Umbilical cord (tissue), 2 donors: ENCODE results near the gene BICRAL. TPM values are rescaled to one million over a fixed set of nuclear protein-coding genes. Genes with fewer than 3 reads are reported as not detected.
"Not testable (repeated sequence)": the region's sequence is repeated elsewhere in the genome, so short reads cannot be mapped to it uniquely, and the experiment has no call there.

ENCODE experiments used
- DNase-seq: peaks from one replicate; pipeline ENCODE4 v3.0.0-alpha.2; 2015; ENCODE audit warnings: low spot score
- total RNA-seq: library from RNA; depleted of rRNA; stranded (reverse); fragments of >200 nt; gene quantifications from one replicate; pipeline ENCODE4 v1.2.3, GENCODE V29; 2014; ENCODE audit warnings: low replicate concordance; ENCODE audit not compliant: insufficient read depth

BICRAL gene
- total RNA-seq, 1 donor from 2014 or later: 10.8 TPM

DNA sequence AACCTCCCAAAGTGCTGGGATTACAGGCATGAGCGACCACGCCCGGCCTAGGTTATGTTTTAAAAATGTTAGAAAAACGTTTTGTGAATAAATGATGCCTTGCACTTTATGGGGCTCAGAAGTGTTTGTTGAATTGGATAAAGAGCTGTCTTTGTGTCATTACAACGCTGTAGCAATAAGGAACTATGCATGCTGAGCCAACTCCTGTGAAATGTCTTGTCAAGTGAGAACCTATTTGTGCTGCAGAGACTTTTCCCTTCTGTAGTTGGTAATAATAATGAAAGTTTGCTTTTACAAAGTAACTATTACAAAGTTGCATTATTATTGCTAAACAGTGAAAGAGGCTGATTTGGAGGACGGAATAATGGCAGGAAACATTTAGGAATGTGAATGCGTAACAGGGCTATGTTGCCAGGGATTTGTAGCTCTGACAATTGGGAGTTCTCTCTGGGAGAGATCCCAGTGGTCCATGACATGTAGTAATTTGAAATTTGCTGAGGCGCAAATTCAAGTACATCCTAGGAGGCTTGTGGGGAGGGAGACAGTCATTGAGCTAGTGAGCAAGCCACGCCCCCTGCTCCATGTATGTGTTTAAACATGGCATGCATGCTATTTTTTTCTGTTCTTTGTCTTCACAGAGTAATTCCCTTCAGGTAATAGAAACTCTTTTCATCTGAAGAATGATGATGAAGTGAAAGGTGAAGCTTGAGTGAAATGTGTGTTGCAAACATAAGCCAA lies 16.8 kb upstream of the BICRAL start:
- no peak for DNase-seq

DNA sequence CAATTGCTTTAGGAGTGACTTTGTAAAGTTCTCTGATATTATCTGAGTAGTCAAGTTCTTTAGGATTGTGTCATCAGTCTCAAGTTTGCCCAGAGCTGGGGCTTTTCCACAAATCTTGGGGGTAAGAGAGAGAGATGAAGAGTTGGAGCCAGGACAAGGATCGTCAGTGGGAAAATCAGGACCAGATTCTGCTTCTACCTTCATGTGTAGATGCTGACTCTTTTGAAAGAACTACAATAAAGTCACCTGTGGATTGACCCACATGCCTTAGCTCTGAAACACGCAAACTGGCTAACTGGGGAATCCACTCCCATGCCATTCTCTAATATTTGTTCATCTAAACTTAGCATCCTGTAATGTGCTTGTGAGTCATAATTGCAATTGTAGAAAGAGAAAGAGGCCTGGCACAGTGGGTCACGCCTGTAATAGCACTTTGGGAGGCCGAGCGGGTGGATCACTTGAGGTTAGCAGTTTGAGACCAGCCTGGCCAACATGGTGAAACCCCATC lies 15.6 kb upstream of the BICRAL start:
- no peak for DNase-seq

DNA sequence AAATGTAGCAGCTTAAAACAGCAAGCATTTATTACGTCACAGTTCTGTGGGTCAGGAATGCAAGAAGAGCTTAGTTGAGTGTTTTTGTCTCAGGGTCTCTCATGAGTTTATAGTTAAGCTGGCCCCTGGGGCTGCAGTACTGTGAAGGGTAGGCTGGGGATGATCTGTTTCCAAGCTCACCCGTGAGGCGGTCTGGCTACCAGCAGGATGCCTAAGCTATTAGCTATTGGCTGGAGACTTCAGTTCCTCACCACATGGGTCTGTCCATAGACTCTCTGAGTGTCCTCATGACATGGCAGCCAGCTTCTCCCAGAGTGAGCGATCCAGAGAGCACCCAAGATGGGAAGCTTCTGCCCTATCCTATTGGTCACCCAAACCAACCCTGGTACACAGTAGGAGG lies 12.8 kb upstream of the BICRAL start:
- no peak for DNase-seq

DNA sequence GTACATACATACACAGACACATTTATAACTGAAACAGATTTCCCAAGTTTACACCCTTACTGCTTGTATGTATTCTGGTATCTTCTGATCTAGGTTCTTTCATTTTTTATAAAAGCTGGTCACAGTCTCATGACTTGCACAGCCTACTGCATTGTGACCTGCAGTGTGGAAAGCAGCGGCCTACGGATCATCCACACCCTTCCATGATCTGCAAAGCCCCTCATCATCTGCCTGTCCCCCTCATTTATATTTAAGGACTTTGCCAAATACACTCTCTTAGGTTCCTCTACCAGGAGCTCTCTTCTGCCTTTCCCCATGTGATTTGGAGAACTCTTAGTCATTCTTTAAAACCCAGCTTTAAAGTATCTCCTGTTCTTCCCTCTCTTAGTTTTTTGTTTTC lies 12.0 kb upstream of the BICRAL start:
- DNase-seq: no peak

DNA sequence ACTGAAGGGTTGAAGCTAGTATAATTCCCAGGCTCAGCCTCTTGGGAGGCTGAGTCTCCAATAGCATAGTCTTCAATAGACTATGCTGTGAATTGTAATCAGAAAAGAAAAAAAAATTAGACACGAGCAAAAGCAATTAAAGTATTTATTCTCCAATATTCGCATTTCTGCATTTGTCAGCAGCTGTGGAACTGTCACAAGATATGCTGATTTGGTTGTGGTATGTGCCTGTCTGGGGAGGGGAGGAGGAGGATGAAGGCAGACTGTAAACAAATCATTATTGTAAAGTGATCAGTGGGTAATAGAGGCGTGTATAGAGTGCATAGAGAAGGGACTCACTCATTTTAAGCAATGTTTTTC lies 10.1 kb upstream of the BICRAL start:
- DNase-seq: no peak

DNA sequence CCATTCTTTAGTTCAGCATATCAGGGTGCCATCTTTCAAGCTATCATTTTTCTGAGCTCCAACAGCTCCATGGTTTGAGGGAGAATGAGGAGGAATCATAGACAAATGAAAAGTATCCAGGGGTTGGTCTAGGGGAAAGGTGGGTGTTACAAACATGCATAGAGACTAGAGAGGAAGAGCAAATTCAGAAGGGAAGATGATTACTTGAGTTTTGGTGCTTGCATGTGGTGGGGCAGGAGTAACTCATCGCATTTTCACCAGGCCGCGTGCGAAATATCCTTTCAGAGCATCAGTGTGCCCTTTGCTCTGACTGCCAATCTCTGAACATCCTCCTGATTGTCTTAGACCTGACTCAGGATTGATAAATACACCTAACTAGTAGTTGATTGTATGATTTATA lies 7.7 kb upstream of the BICRAL start:
- DNase-seq: no peak

DNA sequence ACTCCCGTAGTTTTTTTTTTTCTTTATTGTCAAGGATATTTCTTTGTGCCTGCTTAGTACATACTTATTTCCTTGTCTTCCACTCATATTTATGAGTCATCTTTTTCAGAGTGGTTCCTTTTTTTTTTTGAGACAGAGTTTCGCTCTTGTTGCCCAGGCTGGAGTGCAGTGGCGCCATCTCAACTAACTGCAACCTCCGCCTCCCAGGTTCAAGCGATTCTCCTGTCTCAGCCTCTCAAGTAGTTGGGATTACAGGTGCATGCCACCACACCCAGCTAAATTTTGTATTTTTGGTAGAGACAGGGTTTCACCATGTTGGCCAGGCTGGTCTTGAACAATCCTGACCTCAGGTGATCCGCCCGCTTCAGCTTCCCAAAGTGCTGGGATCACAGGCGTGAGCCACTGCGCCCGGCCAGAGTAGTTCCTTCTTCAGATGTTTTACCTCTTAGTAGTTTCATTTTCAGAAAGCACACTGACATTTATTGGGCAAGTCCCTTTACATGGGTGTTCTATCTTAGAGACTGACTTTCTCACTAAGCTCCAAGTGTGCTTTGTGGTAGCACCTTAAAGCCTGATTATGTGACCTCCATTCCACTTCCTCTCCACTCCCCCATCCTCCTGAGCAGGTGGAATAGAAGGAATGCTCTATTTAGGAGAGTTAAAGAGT lies 6.9 kb upstream of the BICRAL start:
- DNase-seq: not testable (repeated sequence)

DNA sequence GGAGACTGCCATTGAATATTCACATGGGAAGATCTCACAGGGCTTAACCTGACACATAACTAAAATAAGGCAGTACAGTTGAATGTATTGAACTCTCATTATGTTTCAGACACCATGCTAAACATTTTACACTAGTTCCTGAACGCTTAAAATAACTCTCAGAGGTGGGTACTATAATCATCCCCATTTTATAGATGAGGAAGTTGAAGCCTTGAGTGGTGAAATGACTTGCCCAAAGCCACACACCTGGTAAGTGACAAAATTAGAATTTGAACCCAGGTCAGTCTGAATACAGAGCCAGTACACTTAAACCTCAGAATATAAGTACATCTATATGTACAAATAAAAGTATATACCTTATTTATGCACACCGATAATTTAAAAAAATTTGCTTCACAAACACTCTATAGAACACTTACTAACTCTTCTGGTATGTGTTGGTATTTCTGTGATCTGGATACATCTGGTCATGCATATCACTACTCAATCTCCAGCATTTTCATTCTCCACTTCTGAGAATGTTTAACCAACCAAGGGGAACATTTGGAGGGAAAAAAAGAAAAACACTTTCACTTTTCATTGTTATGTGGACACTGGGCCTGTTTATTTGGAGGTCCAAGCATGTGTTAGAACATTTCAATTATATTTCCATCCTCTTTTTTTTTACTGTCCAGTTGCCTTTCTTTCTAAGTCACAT lies 4.6 kb upstream of the BICRAL start:
- DNase-seq: no peak

DNA sequence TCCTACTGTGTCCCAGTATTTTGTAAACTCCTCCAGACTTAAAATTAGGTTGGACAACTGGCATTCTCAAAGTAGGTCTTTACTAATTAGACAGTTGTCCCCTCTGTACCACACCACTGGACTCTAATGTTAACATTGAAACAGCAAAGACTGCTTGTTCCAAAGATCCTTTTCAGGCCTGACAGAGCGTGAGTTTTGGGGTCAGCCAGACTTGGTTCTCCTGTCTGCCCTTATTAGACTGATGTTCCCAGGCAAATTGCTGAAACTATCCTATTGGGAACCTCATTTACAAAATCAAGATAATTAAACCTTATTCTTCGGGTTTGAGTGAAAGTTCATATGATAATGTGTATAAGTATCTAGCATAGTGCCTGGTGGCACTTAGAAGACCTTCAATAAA lies 3.7 kb upstream of the BICRAL start:
- DNase-seq: no peak

DNA sequence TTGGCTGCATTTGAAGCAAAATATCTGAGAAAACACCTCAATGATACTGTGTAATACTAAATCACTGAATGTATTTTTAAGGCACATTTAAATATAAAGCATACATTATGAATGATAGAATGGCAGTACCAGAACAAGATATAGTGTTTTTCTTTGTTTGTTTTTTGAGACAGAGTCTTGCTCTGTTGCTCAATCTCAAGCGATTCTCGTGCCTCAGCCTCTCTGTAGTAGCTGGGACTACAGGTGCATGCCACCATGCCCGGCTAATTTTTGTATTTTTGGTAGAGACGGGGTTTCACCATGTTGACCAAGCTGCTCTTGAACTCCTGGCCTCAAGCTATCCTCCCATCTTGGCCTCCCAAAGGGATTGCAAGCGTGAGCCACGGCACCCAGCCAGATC lies 2.3 kb upstream of the BICRAL start:
- DNase-seq: no peak

DNA sequence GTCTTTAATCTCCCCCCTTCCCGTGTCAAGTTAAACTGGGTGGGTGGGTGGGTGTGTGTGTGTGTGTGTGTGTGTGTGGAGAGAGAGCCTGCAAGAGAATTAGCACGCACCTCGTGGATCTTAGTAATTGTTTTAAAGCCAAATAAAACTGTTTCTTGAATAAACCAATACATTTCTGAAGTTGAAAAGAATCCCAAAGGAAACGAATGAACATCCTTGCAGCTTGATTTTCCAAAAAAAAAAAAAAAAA lies 381 bp upstream of the BICRAL start:
- no peak for DNase-seq

DNA sequence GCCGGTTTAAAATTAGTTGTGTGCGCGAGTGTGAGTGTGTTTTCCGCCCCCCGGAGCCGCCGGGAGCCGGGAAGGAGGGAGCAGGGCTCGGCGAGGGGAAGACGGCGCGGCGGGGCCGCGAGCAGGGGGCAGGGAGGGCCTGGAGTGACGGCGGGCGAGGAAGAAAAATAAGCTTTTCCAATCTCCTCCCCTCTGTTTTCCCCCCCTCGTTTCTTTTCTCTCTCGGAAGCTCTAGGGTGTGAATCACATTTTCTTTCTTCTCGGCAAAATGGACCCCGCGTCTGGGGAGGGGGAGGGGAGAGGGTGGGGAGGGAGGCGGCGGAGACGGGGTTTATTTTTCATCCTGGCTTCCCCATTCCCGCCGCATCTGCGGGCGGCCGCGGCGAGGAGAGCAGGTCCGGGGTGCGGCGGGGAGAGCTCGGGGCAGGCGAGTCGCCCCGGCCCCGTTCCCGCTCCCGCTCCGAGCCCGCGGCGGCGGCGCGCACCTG lies 881 bp downstream of the BICRAL start:
- peak; percentile 94 for DNase-seq

DNA sequence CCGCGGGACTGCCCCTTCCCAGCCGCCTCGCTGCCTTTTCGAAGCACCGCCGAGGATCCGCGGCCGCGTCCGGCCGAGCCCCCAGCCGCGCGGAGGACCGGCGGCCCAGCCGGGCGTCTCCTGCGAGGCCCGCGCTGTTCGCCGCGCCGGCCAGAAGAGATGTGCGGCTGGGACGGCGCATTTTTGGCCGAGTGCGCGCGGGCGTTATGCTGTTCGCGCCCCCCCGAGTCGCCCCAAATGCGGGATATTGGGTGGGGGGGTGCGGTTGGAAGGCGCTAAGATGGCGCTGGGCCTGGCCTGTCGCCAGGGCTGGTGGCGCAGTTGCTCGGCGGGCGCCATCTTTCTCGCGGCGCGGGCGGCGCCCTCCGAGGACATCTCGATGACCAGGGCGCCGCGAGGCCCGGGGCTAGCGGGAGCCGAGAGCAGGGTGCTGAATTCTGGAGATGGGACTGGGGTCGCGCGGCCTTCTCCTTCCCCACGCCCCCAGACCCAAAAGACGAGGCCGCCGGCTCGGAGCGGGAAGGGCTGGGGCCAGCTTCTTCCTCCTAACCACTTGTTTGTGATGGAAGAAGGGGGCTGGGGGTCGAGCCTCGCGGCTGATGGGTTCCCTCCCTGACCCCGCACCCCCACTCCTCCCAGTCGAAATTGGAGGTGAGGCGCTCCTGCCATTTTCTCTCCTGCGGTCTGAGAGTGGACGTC lies 1.5 kb downstream of the BICRAL start:
- peak; percentile 79 for DNase-seq

DNA sequence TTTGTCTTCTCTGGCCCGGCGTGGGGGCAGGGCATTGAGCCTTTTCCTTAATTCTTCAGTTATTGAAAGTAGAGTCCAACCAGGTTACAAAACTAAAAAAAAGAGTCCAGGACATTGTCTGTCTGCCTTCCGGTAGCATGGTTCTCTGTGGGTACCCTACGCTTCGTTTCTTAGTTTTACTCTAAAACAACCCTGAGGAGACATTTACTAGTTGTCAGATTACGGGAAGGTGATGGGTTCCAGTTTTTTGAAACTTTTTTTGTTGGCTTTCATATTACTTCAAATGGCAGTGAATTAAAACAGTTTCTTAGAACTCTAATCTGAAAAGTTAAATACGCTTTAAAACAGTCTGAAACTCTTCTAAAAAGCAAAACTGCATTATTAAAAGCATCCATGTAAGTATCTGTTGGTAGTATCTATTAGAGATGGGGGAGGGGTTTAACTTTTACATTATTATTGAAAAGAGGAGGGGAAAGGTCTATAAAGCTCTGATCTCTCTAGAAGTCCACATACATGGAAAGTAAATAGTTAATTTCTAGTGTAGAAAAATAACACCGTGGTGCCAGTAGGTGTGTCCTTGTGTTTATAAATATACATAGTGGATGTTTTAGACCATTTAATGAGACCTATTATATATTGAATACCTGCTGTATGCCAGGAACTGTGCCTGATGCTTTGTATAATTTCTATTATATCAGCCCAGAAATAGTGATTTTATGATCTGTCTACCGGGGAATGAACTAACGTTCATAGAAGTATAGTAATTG lies 2.2 kb downstream of the BICRAL start:
- peak; percentile 62 for DNase-seq

DNA sequence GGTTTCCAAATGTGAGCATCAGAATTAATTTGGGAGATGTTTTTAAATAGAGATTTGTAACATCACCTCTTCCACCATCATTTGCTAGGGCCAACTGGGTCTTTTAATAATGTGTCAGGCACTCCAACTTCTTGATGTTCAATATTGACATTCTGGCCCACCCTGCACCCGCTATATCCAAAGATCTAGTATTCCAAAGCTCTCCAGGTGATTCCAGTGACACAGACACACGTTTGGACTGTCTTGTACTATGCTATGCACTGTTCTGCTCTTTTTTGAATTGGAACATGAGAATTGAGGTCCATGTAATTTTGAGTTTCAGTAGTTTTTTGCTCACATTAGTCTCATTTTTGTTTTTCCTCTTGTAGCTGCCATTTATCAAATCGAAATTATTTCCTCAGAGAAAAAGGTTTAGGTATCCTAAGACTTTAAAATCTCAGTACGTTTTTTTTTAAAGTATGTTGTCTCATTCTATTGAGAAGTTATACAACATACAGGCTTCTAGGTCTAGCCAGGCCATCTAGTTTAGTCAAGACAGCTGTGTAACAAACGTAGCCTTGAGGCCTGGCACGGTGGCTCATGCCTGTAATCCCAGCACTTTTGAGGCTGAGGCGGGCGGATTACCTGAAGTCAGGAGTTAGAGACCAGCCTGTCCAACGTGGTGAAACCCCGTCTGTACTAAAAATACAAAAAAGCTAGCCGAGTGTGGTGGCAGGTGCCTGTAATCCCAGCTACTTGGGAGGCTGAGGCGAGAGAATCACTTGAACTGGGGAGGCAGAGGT lies 3.1 kb downstream of the BICRAL start:
- DNase-seq: no peak

DNA sequence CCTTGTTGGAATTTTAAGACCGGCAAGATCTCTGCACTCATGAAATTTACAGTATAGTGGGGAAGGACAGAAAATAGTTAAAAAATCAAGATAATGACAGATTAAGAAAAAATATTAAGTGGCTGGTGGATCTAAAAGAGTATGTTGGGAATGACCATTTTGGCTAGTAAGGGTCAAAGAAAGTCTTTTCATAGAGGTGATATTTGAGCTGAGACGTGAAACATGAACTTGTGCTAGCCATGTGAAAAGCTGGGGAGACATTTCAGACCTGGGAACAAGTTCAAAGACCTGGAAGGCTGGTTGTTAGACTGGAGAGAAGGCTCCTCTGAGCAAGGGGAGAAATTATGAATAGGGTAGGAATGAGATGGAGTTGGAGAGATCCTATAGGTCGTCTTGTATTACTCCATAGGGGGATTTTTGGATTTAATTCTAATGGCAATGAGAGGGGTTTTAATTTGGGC lies 4.7 kb downstream of the BICRAL start:
- DNase-seq: no peak

DNA sequence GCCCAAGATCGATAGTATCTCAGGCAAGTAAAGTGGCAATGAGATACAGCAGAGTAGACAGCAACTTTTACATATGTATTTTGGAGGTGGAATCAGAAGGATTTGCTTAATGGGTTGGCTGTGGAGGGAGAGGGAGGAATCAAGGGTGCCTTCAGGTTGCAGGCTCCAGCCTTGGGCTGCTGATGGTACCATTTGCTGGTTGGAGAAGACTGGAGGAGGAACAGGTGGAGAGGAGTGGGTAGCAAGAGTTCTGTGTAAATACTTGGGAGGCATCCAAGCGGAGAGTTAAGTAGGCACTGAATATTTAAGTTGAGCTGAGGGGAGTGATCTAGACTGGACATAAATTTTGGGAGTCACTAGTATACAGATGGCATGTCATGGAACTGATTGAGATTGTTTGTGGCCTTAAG lies 5.2 kb downstream of the BICRAL start:
- no peak for DNase-seq

DNA sequence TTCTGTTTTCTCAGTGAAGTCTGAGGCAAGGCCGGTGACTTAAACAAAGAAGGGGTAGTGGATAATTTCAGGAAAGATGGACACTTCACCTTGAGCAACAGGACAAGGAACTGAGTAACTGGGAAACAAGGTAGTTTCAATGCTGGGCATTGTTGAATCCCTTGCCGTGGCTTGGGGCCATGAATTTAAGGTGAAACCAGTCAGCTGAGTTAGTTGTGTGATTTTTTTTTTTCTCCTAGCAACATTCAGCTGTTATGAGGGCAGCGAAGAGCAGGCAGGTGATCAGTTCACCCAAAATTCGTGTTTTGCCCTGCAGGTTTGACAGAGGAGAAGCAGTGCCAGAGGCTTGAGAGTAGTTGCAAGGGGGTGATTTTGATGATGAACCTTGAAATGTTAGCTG lies 6.8 kb downstream of the BICRAL start:
- DNase-seq: no peak

DNA sequence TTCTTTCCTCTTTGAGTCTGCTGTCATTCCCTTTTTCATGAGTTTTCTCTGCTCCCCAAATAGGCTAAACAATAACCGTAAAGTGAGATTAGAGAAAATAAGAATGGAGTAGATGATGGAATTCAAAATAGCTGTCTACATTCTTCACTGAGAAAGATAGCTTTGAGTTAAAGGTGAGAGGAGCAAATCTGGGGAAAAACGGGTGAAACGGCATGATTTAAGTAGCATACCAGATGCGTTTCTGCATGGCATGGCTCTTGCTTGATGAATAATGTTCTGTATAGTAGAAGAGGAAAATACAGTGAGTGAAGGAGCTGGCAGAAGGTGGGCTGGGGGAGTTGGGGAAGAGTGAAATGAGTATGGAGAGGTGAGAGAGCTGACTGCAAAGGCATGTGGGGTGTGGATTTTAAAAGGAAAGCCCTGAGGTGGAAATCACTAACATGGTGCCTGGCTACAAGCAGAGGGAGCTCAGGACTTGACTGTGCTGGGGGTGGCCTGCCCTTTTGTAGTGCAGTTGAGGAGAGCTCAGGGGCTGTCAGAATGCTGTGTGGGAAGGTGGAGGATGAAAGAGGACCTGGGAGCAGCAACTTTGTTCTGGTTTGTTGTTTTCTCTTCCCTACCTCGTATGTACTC lies 8.8 kb downstream of the BICRAL start:
- no peak for DNase-seq

DNA sequence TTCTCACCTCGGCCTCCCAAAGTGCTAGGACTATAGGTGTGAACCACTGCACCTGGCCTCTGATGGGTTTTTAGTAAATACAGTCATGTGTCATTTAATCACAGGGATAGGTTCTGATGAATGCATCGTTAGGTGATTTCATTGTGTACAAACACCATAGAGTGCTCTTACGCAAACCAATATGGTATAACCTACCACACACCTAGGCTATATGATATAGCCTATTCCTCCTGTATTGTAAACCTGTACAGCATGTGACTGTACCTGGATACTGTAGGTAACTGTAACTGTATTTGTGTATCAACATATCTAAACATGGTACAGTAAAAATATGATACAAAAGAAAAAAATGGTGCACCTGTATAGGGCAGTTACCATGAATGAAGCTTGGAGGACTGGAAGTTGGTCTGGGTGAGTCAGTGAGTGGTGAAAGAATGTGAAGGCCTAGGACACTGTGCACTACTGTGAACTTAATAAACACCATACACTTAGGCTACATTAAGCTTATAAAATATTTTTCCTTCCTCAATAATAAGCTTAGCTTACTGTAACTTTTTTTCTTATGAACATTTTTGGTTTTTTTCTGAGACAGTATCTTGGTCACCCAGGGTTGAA lies 10.0 kb downstream of the BICRAL start:
- no peak for DNase-seq
